Stomach (tissue), 4 donors: ENCODE measurements around the gene EIF2B4.

Experiments
- POLR2A ChIP-seq, 4 donors: fragments of 450-650 bp; IDR thresholded peaks; one replicate each; pipeline ENCODE4 v1.6.1; 2016; ENCODE audit warnings: antibody characterized with exemption in 4 of 4, control low read depth in 2 of 4, mild to moderate bottlenecking in 1 of 4, moderate library complexity in 1 of 4
- TF ChIP-seq, protein P1 (sequence below), 7 experiments: fragments of 450-650 bp in 4 of 7; fragments of 200-600 bp in 3 of 7; sonication (generic) in 3 of 7; IDR thresholded peaks; one replicate each; pipeline ENCODE4 v1.5.1; 2016 to 2019; ENCODE audit warnings: antibody characterized with exemption in 7 of 7, control low read depth in 2 of 7, mild to moderate bottlenecking in 1 of 7

DNA sequence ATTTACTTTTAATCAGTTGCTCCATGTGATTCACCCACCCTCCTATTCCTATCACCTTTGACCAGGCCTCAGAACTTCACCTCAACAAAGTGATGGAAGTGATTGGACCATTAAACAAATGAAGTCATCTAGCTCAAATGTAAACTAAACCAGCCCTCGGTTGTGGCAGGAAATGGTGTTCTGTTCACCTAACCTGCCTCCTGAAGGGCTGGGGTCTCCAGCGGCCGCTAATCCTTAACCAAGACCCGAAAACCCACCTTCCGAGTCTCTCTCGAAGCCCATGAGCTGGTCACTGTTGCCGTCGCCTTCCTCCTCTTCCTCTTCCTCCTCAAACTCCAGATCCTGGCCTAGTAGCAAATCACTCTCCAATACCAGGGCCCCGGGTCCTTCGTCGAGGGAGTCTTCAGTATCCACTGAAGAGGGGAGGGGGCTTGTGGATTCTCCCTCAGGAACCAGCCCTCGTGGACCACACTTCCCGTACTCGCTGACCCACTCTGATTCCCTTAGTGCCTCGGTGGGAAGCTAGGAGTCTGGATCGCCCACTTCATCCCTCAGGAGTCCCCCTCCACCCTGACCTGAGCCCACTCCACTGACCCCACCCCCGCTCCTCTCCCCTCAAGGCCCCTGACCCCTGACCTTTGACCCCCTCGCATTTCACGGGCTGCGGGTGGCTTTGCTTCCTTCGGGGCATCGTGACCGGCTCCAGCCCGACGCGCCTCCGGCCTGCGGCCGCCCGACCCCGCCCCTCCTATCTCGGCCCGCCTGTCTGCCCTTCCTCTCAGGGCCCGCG, 9.9 kb upstream of the EIF2B4 start:
- TF ChIP-seq, protein P1, sequence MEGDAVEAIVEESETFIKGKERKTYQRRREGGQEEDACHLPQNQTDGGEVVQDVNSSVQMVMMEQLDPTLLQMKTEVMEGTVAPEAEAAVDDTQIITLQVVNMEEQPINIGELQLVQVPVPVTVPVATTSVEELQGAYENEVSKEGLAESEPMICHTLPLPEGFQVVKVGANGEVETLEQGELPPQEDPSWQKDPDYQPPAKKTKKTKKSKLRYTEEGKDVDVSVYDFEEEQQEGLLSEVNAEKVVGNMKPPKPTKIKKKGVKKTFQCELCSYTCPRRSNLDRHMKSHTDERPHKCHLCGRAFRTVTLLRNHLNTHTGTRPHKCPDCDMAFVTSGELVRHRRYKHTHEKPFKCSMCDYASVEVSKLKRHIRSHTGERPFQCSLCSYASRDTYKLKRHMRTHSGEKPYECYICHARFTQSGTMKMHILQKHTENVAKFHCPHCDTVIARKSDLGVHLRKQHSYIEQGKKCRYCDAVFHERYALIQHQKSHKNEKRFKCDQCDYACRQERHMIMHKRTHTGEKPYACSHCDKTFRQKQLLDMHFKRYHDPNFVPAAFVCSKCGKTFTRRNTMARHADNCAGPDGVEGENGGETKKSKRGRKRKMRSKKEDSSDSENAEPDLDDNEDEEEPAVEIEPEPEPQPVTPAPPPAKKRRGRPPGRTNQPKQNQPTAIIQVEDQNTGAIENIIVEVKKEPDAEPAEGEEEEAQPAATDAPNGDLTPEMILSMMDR (IDR thresholded peaks at IDR 0.05) = no peak
- no peak for TF ChIP-seq POLR2A (IDR thresholded peaks at IDR 0.05)
